ENCODE results near the gene EGF.

DNA sequence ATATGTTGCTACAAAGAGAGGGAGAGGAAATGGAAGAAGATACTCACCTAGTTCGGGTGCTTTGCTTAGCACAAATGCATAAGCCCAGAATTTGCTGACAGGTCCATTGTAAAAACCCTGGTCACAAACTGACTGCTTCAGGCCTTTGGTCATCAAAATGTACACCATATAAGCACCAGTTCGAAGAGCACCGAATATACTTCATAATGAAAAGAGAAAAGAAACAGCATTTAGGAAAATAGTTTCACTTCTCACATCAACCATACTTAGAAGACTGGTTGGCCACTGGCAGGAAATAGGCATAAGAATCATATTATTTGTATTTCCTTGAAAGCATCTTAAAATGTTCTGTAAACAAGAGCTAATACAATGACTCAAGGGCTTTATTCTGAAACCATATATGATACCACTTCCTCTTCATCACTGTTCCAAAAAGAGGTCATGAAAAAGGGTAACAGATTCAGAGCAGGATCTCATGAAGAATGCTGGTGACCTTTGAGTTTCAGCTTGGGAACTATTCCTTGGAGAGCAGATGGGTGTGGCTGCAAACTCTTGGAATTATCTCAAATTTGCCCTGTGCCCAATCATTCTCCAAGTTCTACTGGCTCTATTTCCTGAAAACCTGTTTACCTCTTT, 147.0 kb downstream of the EGF start:
- TF ChIP-seq CTCF (conservative IDR thresholded peaks at IDR 0.05 in 1 of 2, IDR thresholded peaks at IDR 0.05 in 1 of 2; ENCODE audit: extremely low read depth in 1 of 2, insufficient read depth in 1 of 2, low read depth in 1 of 2, low read length in 2 of 2) (no peak), EZH2 (IDR thresholded peaks at IDR 0.05; ENCODE audit: borderline replicate concordance, low read length) (no peak)
